Astrocyte (in vitro differentiated cells and primary cell): ENCODE measurements around the gene KCP. TPM values are rescaled to one million over a fixed set of nuclear protein-coding genes. Genes with fewer than 3 reads are reported as not detected.

Source experiments
- DNase-seq: peaks from one replicate; pipeline ENCODE4 v3.0.0-alpha.2; 2010; ENCODE audit warnings: low read depth
- FAIRE-seq: peaks from 2 replicates; lab custom pipeline; 2011; peaks lifted over from hg19 to GRCh38; lab: Jason Lieb, UNC
- H2AFZ ChIP-seq: 2 replicates; pipeline ENCODE4 v1.6.0; 2012; ENCODE audit warnings: low read depth, low read length, inconsistent platforms
- H3K27ac ChIP-seq: 2 replicates; pipeline ENCODE4 v1.5.1; 2011; ENCODE audit warnings: low read depth, low read length, inconsistent platforms
- H3K27me3 ChIP-seq: 2 replicates; pipeline ENCODE4 v1.6.0; 2011; ENCODE audit warnings: low read length, inconsistent platforms; ENCODE audit not compliant: insufficient read depth
- H3K36me3 ChIP-seq: 2 replicates; pipeline ENCODE4 v1.5.1; 2011; ENCODE audit warnings: low read length, inconsistent platforms; ENCODE audit not compliant: insufficient read depth
- H3K4me1 ChIP-seq: 2 replicates; pipeline ENCODE4 v1.5.1; 2011; ENCODE audit warnings: low read length, inconsistent platforms; ENCODE audit not compliant: insufficient read depth
- H3K4me2 ChIP-seq: 2 replicates; pipeline ENCODE4 v1.6.0; 2012; ENCODE audit warnings: low read length, inconsistent platforms
- H3K4me3 ChIP-seq: 2 replicates; pipeline ENCODE4 v1.5.1; 2011; ENCODE audit warnings: low read depth, mild to moderate bottlenecking, low read length, inconsistent platforms; ENCODE audit not compliant: insufficient read depth
- H3K79me2 ChIP-seq: 2 replicates; pipeline ENCODE4 v1.6.0; 2012; ENCODE audit warnings: mild to moderate bottlenecking, low read length, inconsistent platforms; ENCODE audit not compliant: insufficient read depth
- H3K9ac ChIP-seq: 2 replicates; pipeline ENCODE4 v1.6.0; 2012; ENCODE audit warnings: mild to moderate bottlenecking, low read length, inconsistent platforms
- H3K9me3 ChIP-seq: 2 replicates; pipeline ENCODE4 v1.5.1; 2012; ENCODE audit warnings: low read depth, mild to moderate bottlenecking, low read length, inconsistent platforms; ENCODE audit not compliant: insufficient read depth
- H4K20me1 ChIP-seq: 2 replicates; pipeline ENCODE4 v1.6.0; 2012; ENCODE audit warnings: low read length, inconsistent platforms; ENCODE audit not compliant: insufficient read depth
- H3K27ac Mint-ChIP-seq: one replicate; pipeline ENCODE4 v1.8.0; 2021; ENCODE audit warnings: mild to moderate bottlenecking, mixed read lengths; ENCODE audit not compliant: unreplicated experiment
- H3K27me3 Mint-ChIP-seq: one replicate; pipeline ENCODE4 v1.8.0; 2021; ENCODE audit warnings: low read depth, mixed read lengths; ENCODE audit not compliant: unreplicated experiment
- H3K36me3 Mint-ChIP-seq: one replicate; pipeline ENCODE4 v1.8.0; 2021; ENCODE audit warnings: low read depth, mixed read lengths; ENCODE audit not compliant: unreplicated experiment
- H3K4me1 Mint-ChIP-seq: one replicate; pipeline ENCODE4 v1.8.0; 2021; ENCODE audit warnings: low read depth, mixed read lengths; ENCODE audit not compliant: unreplicated experiment
- H3K4me3 Mint-ChIP-seq: one replicate; pipeline ENCODE4 v1.8.0; 2021; ENCODE audit warnings: mild to moderate bottlenecking, moderate library complexity, mixed read lengths; ENCODE audit not compliant: unreplicated experiment
- H3K9me3 Mint-ChIP-seq: one replicate; pipeline ENCODE4 v1.8.0; 2021; ENCODE audit warnings: mild to moderate bottlenecking, mixed read lengths; ENCODE audit not compliant: unreplicated experiment
- CTCF ChIP-seq: IDR thresholded peaks from 2 replicates; pipeline ENCODE4 v1.5.1; 2011; ENCODE audit warnings: low read depth, mild to moderate bottlenecking, inconsistent platforms, low read length, moderate library complexity; ENCODE audit not compliant: insufficient read depth
- EZH2 ChIP-seq: IDR thresholded peaks from 2 replicates; pipeline ENCODE4 v1.6.1; 2012; ENCODE audit warnings: mild to moderate bottlenecking, low read length, inconsistent platforms; ENCODE audit not compliant: insufficient read depth
- total RNA-seq: library from RNA; stranded (reverse); gene quantifications from 2 replicates; pipeline ENCODE4 v1.2.1, GENCODE V29; 2021

Gene KCP
- total RNA-seq, 1 donor from 2014 or later = 0.20 TPM

DNA sequence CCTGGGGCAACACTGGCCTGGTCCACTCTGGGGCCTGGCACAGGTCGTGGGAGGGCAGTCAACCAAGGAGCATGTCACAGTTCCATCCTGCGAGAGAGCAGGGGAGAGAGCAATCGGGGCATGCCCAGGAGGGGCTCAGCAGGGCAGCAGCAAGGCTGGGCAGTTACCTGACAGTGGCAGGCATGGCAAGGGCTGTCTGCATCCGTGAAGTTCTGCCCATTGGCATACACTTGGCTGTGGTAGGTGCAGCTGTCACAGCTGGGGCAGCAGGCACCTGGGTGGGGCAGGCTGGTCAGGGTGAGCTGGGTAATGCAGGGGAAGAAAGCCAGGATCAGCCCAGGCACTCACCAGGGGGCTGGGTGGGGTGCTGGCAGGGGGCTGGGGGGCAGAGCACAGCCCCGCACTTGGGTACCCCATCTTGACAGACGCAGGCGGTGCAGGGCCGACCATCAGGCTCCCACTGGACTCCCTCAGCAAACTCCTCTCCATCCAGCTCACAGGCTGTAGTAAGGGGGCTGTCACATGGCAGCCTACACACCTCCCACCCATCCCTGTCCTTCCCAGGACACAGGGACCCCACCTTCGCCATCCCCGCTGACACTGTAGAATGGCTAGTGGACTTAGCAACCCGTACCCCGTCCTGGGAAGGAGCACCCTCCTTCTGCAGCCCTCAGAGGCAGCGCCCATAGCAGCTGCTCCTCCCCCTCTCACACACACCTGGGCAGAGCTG lies 17.8 kb downstream of the KCP start:
- TF ChIP-seq EZH2 = no peak
- TF ChIP-seq CTCF = no peak
- peaks cover 15% of the 10 kb centered on the region for H3K27me3 Mint-ChIP-seq
- no peak for DNase-seq
- Histone ChIP-seq H3K36me3 (no peaks in the 10 kb centered on the region), H3K4me3 (no peak overlapping the region), H3K79me2 (no peaks in the 10 kb centered on the region), H3K4me2 (no peak overlapping the region), H3K27me3 (peaks cover 9% of the 10 kb centered on the region), H3K9me3 (peaks cover 5% of the 10 kb centered on the region), H3K9ac (no peak overlapping the region), H3K4me1 (no peaks in the 10 kb centered on the region), H3K27ac (no peak overlapping the region), H4K20me1 (peaks cover 3% of the 10 kb centered on the region), H2AFZ (no peak overlapping the region)
- H3K36me3 Mint-ChIP-seq = no peaks in the 10 kb centered on the region
- FAIRE-seq = no peak
- H3K27ac Mint-ChIP-seq = no peak overlapping the region
- H3K9me3 Mint-ChIP-seq = peaks cover 5% of the 10 kb centered on the region
- no peaks in the 10 kb centered on the region for H3K4me1 Mint-ChIP-seq
- H3K4me3 Mint-ChIP-seq = no peak overlapping the region

DNA sequence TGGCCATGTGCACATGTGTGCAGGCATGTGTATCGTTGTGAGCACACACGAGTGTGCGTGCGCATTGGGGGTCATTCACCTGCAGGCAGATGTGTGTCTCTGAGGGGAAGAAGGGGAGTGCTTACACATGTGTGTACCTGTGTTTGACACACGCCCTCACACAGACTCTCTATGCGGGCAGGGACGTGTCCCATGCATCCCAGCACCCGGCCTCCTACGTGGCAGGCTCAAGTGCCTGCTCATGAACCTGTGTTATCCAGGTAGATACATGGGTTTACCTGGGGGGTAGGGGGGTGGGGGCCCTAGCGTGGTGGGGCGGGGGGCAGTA lies 18.6 kb downstream of the KCP start:
- Mint-ChIP-seq H3K4me1 (no peaks in the 10 kb centered on the region), H3K36me3 (no peaks in the 10 kb centered on the region), H3K9me3 (peaks cover 4% of the 10 kb centered on the region), H3K27me3 (peaks cover 14% of the 10 kb centered on the region), H3K27ac (no peak overlapping the region), H3K4me3 (no peak overlapping the region)
- DNase-seq (no peak), FAIRE-seq (no peak)
- H3K4me2 ChIP-seq = no peak overlapping the region
- peaks cover 3% of the 10 kb centered on the region for H4K20me1 ChIP-seq
- no peak overlapping the region for H3K4me3 ChIP-seq
- no peak for TF ChIP-seq EZH2
- TF ChIP-seq CTCF = no peak
- H3K4me1 ChIP-seq = no peaks in the 10 kb centered on the region
- H3K9ac ChIP-seq = no peak overlapping the region
- no peaks in the 10 kb centered on the region for H3K79me2 ChIP-seq
- no peak overlapping the region for H2AFZ ChIP-seq
- no peaks in the 10 kb centered on the region for H3K36me3 ChIP-seq
- no peak overlapping the region for H3K27ac ChIP-seq
- H3K27me3 ChIP-seq = peaks cover 6% of the 10 kb centered on the region
- peaks cover 6% of the 10 kb centered on the region for H3K9me3 ChIP-seq
